Measurements from ENCODE around the gene SASH1.
"Not testable (repeated sequence)": the region's sequence is repeated elsewhere in the genome, so short reads cannot be mapped to it uniquely, and the experiment has no call there.

SASH1 gene

GRCh38 chr6:148367411-148368024, 24.9 kb downstream of the SASH1 start:
- peak; percentile 21 for DNase-seq (ENCODE audit: low spot score)

- DNase-seq (ENCODE audit: low spot score): peak; percentile 24
Measured at GRCh38 chr6:148370176-148370575, 27.5 kb downstream of the SASH1 start.

- DNase-seq (ENCODE audit: low spot score): no peak
Measured at GRCh38 chr6:148374040-148374774, 31.6 kb downstream of the SASH1 start.

- no peak for DNase-seq (ENCODE audit: low spot score)
Measured at GRCh38 chr6:148375401-148375800, 32.8 kb downstream of the SASH1 start.

- DNase-seq (ENCODE audit: low spot score): no peak
Measured at GRCh38 chr6:148379481-148379880, 36.8 kb downstream of the SASH1 start.

GRCh38 chr6:148379966-148380713, 37.5 kb downstream of the SASH1 start:
- peak; percentile 50 for DNase-seq (ENCODE audit: low spot score)

GRCh38 chr6:148382051-148382450, 39.4 kb downstream of the SASH1 start:
- not testable (repeated sequence) for DNase-seq (ENCODE audit: low spot score)

GRCh38 chr6:148382861-148383260, 40.2 kb downstream of the SASH1 start:
- no peak for DNase-seq (ENCODE audit: low spot score)

GRCh38 chr6:148383658-148384368, 41.2 kb downstream of the SASH1 start:
- no peak for DNase-seq (ENCODE audit: low spot score)

GRCh38 chr6:148385379-148385778, 42.7 kb downstream of the SASH1 start:
- DNase-seq (ENCODE audit: low spot score): no peak

- DNase-seq (ENCODE audit: low spot score): no peak
Measured at GRCh38 chr6:148388521-148388920, 45.9 kb downstream of the SASH1 start.

GRCh38 chr6:148389086-148389485, 46.4 kb downstream of the SASH1 start:
- DNase-seq (ENCODE audit: low spot score): no peak

- no peak for DNase-seq (ENCODE audit: low spot score)
Measured at GRCh38 chr6:148389917-148390316, 47.3 kb downstream of the SASH1 start.

GRCh38 chr6:148392127-148392526, 49.5 kb downstream of the SASH1 start:
- DNase-seq (ENCODE audit: low spot score): not testable (repeated sequence)

- DNase-seq (ENCODE audit: low spot score): no peak
Measured at GRCh38 chr6:148392671-148393070, 50.0 kb downstream of the SASH1 start.

- no peak for DNase-seq (ENCODE audit: low spot score)
Measured at GRCh38 chr6:148395583-148396101, 53.0 kb downstream of the SASH1 start.

- no peak for DNase-seq (ENCODE audit: low spot score)
Measured at GRCh38 chr6:148396411-148396810, 53.8 kb downstream of the SASH1 start.

GRCh38 chr6:148396926-148397325, 54.3 kb downstream of the SASH1 start:
- no peak for DNase-seq (ENCODE audit: low spot score)

- no peak for DNase-seq (ENCODE audit: low spot score)
Measured at GRCh38 chr6:148398244-148398643, 55.6 kb downstream of the SASH1 start.

GRCh38 chr6:148398678-148399077, 56.0 kb downstream of the SASH1 start:
- DNase-seq (ENCODE audit: low spot score): no peak

GRCh38 chr6:148401571-148401970, 58.9 kb downstream of the SASH1 start:
- no peak for DNase-seq (ENCODE audit: low spot score)

- no peak for DNase-seq (ENCODE audit: low spot score)
Measured at GRCh38 chr6:148404456-148405054, 61.9 kb downstream of the SASH1 start.

Measured in AG20443 (cell line).